ENCODE results near the gene VCX2. TPM values are rescaled to one million over a fixed set of nuclear protein-coding genes. Genes with fewer than 3 reads are reported as not detected.
"Not testable (repeated sequence)": the region's sequence is repeated elsewhere in the genome, so short reads cannot be mapped to it uniquely, and the experiment has no call there.

The VCX2 gene
- total RNA-seq, 2 donors from 2014 or later, result not detected

DNA sequence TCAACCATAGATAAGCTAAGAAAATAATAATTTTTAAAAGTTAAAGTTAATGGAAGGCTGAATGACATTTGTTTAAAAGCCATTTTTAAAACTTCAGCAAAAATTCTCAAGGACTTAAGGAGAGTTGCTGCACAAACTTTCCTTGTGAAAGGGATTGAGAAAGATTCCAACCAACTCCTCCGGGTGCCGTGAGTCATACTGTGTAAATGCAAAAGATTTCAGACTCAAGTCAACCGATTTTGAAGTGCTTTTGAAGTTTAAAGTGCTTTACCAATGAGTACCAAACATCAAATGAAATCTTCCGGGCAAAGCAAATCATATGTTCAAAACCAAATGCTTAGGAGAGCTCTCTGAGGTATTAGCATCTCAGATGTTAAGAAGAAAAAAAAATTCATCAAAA, 31.4 kb downstream of the VCX2 start:
- intact Hi-C loops (cut with DNase I), result no loop called here
- DNase-seq, result no peak
- no peak overlapping the region for H3K9ac ChIP-seq (ENCODE audit: low read depth in 2 of 2, low read length in 2 of 2)
- no peak overlapping the region for H3K27ac ChIP-seq
- H3K4me1 ChIP-seq, result no peaks in the 10 kb centered on the region
- no peak overlapping the region for H3K4me3 ChIP-seq
- TF ChIP-seq, protein P1, sequence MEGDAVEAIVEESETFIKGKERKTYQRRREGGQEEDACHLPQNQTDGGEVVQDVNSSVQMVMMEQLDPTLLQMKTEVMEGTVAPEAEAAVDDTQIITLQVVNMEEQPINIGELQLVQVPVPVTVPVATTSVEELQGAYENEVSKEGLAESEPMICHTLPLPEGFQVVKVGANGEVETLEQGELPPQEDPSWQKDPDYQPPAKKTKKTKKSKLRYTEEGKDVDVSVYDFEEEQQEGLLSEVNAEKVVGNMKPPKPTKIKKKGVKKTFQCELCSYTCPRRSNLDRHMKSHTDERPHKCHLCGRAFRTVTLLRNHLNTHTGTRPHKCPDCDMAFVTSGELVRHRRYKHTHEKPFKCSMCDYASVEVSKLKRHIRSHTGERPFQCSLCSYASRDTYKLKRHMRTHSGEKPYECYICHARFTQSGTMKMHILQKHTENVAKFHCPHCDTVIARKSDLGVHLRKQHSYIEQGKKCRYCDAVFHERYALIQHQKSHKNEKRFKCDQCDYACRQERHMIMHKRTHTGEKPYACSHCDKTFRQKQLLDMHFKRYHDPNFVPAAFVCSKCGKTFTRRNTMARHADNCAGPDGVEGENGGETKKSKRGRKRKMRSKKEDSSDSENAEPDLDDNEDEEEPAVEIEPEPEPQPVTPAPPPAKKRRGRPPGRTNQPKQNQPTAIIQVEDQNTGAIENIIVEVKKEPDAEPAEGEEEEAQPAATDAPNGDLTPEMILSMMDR (IDR thresholded peaks at IDR 0.05), result no peak
- no peaks in the 10 kb centered on the region for H3K36me3 ChIP-seq
- H3K27me3 ChIP-seq, result no peaks in the 10 kb centered on the region
- H3K9me3 ChIP-seq, result no peaks in the 10 kb centered on the region

DNA sequence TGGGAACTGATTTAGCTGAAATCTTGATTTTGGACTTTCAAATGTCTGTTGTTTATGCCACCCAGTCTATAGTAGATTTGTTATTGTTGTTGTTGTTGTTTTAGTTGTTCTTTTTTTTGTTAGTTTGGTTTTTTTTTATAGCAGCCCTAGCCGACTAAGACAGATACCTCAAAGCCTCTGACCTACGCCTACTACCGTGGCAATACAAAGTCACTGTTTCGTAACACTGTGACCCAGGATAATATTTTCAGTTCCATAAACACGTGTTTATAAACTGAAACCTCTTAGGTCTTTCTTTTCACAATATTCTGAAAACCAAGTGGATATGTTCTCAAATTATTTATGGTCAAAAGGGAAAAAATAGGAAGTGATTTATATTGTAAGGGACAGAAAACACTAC, 32.8 kb downstream of the VCX2 start:
- no peak overlapping the region for H3K9ac ChIP-seq (ENCODE audit: low read depth in 2 of 2, low read length in 2 of 2)
- no peaks in the 10 kb centered on the region for H3K27me3 ChIP-seq
- intact Hi-C loops (cut with DNase I), result no loop called here
- DNase-seq, result no peak
- TF ChIP-seq, protein P1 (IDR thresholded peaks at IDR 0.05), result no peak
- H3K36me3 ChIP-seq, result no peaks in the 10 kb centered on the region
- no peak overlapping the region for H3K4me3 ChIP-seq
- no peaks in the 10 kb centered on the region for H3K4me1 ChIP-seq
- no peak overlapping the region for H3K27ac ChIP-seq
- H3K9me3 ChIP-seq, result no peaks in the 10 kb centered on the region

DNA sequence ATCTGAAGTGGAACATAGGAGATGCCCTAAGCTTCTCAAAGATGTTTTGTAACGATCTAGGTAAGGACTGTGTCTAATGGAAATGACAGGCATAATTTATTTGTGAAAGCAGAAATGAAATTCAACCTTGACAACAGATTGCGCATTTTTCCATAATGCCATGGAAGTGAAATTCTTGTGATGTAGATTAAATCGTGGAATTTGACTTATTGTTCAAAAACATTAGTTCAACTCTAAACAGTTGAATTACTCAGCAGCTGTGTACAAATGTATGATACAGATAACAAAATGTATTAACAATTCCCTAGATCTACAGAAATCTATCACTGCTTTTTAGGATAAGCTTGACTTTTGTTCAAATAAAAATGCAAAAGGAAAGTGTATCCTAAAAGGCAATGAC, 44.4 kb downstream of the VCX2 start:
- no peak for DNase-seq
- no peak overlapping the region for H3K27ac ChIP-seq
- intact Hi-C loops (cut with DNase I), result no loop called here
- H3K4me3 ChIP-seq, result no peak overlapping the region
- H3K9me3 ChIP-seq, result no peaks in the 10 kb centered on the region
- no peak overlapping the region for H3K9ac ChIP-seq (ENCODE audit: low read depth in 2 of 2, low read length in 2 of 2)
- H3K27me3 ChIP-seq, result no peaks in the 10 kb centered on the region
- no peaks in the 10 kb centered on the region for H3K36me3 ChIP-seq
- H3K4me1 ChIP-seq, result no peaks in the 10 kb centered on the region
- TF ChIP-seq, protein P1 (IDR thresholded peaks at IDR 0.05), result no peak

DNA sequence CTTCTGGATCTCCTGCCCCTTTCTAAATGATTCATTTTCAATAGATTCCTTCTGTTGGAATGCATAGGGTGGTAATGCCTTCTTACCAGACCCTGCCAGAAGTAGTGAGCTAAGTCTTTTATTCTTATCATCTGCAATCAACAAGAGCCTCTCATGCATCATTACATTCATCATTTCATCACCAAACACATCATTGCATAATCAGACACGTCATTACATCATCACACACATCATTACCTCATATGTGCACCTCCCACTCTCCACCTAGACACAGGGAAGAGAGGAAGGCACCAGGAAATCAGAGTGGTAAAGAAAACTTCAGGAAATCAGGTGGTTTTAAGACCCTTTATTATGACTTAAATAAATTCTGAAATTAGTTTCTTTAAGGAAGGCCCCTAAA, 45.0 kb downstream of the VCX2 start:
- intact Hi-C loops (cut with DNase I), result no loop called here
- no peak for DNase-seq
- Histone ChIP-seq H3K4me3 (no peak overlapping the region), H3K36me3 (no peaks in the 10 kb centered on the region), H3K9me3 (no peaks in the 10 kb centered on the region), H3K4me1 (no peaks in the 10 kb centered on the region), H3K27ac (no peak overlapping the region), H3K9ac (ENCODE audit: low read depth in 2 of 2, low read length in 2 of 2) (no peak overlapping the region), H3K27me3 (no peaks in the 10 kb centered on the region)
- TF ChIP-seq, protein P1 (IDR thresholded peaks at IDR 0.05), result no peak

DNA sequence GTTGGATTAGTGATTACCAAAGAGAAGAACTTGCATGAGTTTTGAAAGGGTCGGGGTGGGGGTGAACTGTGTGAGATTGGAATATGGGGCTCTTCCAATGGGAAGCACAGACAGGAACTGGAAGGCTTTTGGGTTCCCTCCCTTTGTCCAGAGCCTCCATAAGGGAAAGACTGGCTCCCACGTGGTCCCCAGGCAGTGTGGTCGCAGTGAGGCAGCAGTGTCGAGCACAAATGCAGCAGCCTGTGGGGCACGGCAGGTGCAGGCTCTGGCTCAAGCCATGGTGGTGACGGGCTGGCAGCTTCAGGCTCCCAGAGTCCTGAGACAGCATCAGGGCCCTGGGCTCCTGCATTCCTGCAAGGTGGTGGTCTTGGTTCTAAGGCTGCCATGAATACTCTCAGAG, 45.5 kb downstream of the VCX2 start:
- H3K4me1 ChIP-seq, result no peaks in the 10 kb centered on the region
- no peaks in the 10 kb centered on the region for H3K9me3 ChIP-seq
- H3K27ac ChIP-seq, result no peak overlapping the region
- no peak overlapping the region for H3K4me3 ChIP-seq
- no peak for DNase-seq
- TF ChIP-seq, protein P1 (IDR thresholded peaks at IDR 0.05), result no peak
- no peak overlapping the region for H3K9ac ChIP-seq (ENCODE audit: low read depth in 2 of 2, low read length in 2 of 2)
- H3K36me3 ChIP-seq, result no peaks in the 10 kb centered on the region
- intact Hi-C loops (cut with DNase I), result no loop called here
- H3K27me3 ChIP-seq, result no peaks in the 10 kb centered on the region

DNA sequence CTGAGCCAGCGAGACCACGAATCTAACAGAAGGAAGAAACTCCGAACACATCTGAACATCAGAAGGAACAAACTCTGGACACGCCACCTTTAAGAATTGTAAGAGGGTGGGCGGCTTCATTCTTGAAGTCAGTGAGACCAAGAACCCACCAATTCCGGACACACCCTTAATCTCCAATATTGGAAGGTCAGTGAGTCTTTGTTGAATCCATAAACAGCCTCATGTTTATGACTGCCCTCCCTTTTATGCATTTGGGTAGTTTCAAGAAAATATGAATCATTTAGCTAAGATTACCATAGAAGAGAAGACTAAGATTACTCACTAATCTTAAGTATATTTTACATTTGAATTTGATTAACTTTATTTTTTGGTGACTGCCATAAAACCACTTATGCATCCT, 48.5 kb downstream of the VCX2 start:
- Histone ChIP-seq H3K9ac (ENCODE audit: low read depth in 2 of 2, low read length in 2 of 2) (no peak overlapping the region), H3K4me3 (no peak overlapping the region), H3K9me3 (no peaks in the 10 kb centered on the region), H3K27me3 (no peaks in the 10 kb centered on the region), H3K4me1 (no peaks in the 10 kb centered on the region), H3K36me3 (no peaks in the 10 kb centered on the region), H3K27ac (no peak overlapping the region)
- intact Hi-C loops (cut with DNase I), result no loop called here
- no peak for DNase-seq
- TF ChIP-seq, protein P1 (IDR thresholded peaks at IDR 0.05), result no peak

DNA sequence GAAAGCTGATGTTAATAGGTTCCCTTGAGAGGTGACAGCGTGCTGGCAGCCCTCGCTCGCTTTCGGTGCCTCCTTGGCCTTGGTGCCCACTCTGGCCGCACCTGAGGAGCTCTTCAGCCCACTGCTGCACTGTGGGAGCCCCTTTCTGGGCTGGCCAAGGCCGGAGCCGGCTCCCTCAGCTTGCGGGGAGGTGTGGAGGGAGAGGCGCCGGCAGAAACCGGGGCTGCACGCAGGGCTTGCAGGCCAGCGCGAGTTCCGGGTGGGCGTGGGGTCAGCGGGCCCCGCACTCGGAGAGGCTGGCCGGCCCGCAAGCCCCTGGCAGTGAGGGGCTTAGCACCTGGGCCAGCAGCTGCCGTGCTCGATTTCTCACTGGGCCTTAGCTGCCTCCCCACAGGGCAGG, 49.7 kb downstream of the VCX2 start:
- H3K9ac ChIP-seq (ENCODE audit: low read depth in 2 of 2, low read length in 2 of 2); H3K36me3 ChIP-seq; intact Hi-C loops (cut with DNase I); H3K27me3 ChIP-seq; H3K4me3 ChIP-seq; DNase-seq; H3K4me1 ChIP-seq; H3K27ac ChIP-seq; H3K9me3 ChIP-seq: not testable (repeated sequence)

Measured in colonic mucosa (tissue), 4 donors.